NCI-H1048 (cell line): ENCODE data around the gene PAK2.
"Not testable (repeated sequence)": the region's sequence is repeated elsewhere in the genome, so short reads cannot be mapped to it uniquely, and the experiment has no call there.

Experiments
- DNase-seq: peaks from one replicate; lab custom pipeline; 2025; lab: John Stamatoyannopoulos, UW

PAK2 gene

DNA sequence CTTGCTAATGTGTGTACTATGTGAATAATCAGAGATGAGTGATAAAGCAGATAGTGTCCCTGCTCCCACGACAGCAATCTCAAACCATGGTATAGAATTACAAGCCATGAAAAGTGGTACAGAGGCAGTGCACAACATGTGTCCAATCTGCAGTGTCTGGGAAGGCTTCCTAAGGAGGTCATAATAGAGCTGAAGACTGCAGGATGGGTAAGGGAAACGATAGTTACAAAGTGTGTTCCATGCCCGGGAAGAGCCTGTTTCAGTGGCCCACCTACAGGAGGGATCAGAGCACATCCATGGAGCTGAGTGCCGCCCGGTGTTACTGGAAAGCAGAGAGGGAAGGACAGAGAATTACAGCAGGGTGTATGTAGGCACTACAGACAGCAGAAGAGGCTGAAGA lies 48.9 kb downstream of the PAK2 start:
- DNase-seq, result no peak

DNA sequence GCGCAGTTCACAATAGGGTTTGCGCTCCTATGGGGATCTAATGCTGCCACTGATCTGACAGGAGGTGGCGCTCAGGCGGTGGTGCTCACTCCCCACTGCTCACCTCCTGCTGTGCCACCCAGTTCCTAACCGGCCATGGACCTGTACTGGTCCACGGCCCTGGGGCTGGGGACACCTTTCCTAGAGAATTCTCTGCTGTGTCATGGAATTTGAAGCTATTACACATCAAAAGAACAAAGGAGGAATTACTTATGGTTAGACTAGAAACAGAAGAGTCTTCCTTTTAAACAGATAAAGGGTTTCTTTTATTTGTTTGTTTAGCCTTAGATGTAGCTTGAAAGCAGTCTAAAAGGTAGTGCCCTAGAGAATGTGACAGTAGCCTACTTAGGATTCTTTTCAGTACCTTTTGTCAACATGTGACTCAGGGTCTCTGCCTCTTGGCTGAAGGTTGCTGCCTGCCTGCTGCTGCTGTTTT lies 50.3 kb downstream of the PAK2 start:
- DNase-seq, result no peak

DNA sequence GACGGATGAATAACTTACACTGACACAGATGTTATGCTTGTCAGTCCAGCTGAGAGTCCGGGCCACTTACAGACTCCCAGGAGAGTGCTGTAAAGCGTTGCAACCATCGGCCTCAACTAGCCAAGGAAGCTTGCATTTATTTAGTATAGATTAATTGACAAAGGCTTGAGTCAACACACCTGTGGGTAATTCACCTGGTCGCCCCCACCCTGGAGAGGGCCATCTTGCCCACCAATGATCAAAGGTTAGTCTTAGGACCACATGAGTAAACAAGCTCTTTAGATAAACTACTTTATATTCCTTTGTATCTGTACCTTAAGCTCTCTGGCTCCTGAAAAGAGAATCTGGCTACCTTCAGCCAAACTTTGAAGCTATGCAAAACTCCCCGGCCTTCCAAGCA lies 51.0 kb downstream of the PAK2 start:
- DNase-seq, result no peak

DNA sequence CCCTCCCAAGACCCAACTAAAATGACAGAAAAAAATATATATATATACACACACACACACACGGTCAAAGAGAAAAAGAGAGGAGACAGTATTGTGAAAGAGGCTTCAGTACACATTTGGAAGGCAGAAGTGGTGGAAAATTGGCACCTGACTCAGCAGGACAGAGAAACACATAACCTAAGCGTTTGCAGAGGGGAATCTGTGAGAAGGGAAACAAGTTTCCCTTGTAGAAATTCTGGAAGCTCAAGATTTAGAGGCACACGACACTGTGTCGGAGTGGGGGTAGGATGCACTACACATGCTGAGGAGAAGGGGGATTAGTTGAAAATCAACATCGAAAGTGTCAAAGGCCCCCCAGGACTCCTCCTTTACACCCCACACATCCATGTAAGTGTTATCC lies 53.1 kb downstream of the PAK2 start:
- DNase-seq, result no peak

DNA sequence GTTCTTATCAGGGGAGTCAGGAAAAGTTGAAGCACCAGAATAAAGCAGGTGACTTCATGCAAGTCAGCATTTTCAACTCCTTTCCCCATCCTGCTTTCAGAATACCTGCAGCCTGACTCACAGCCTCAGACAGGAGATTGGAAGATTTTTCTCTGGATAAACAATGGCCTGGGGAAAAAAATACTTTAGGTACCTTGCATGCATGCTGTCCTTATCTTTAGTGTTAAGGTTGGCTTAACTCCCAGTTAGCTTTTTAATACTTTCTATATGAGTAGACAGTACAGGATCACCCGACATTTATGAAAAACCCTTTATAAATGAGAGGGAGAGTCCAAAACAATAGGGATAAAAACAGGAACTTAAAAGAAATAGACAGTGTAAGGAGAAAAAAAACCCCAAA lies 53.6 kb downstream of the PAK2 start:
- DNase-seq, result no peak

DNA sequence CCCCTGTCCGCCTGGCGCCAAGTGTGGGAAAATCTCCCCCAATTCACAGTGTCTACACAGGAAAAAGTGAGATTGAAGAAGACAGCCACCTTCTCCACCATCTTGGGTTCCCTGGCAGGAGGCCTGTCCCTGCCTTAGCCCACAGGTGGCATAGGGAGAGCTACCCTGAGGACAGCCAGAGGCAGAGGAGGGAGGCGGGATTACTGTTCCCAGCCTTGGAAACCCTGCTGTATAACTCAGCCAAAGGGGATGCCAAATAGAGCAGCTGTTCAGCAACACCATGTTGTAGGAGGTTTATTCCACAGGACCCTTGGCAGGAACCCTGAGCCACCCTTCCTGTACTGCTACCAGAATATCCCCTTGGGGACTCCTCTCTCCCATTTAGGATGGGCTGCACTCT lies 54.8 kb downstream of the PAK2 start:
- DNase-seq, result no peak

DNA sequence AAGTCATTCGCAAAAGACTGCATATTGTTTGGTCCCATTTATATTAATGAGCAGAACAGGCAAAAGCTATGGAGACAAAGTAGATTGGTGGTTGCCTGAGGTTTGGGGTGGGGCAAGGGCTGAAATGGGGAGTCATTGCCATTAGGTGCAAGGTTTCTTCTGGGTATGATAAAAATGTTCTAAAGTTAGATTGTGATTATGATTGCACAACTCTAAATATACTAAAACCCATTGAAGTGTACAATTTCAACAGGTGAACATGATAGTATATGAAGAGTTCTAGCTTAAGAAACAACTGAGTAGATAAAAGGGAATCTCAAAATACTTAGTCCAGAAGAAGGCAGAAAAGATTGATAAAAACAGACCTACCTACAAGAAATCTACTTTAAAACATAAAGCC lies 56.7 kb downstream of the PAK2 start:
- no peak for DNase-seq

DNA sequence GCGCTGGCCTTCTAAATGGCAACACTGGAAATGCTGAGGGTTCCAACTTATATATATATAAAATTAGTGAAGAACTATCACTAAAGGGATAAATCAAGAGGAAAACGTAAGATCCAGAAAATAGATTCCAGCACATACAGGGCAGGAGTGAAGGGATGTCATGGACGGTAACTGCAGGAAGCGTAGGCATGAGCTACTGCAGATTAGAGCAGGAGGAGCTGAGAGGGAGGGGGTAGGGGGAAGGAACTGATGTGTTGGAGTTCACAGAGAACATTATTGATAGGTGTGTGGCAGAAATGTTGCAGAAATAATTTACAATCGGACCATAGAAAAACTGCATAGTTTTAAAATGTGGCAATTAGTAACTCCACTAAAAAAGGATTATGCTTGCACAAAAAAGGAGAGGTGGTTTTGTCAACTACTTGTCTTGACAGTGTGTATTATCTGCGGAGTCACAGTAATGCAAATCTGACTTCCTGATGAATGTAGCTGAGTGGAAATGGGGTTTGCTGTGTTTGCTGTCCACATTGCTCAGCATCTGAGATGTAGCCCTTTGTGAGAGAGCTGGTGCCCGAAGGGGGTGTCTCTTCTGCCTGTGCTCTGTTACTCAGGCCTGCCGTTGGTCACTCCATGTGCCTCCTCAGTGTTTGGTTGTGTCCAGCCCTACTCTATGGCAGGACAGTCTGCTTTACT lies 61.2 kb downstream of the PAK2 start:
- no peak for DNase-seq

DNA sequence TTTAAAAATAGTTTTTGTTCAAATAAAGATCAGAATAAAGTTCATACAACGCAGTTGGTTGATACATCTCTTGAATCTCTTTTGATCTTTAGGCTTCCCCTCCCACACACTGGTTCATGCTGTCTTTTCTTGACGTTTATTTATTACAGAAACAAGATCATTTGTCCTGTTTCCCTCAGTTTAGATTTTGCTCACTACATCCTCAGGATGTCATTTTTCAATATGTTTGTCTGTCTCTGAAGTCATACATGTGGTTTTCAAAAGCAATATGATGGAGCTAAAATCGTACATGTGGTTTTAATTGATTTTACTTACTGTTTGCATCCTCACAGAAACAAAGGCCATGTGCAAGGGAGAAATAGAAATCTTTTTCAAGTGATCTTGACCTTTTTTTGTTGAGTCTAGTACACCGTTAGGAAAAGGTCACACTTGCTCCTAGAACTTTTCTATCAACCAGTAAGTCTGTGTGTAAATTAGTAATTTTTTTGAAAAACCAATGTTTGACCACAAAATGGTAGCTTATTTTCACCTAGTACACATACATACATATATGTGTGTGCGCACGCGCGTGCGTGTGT lies 64.3 kb downstream of the PAK2 start:
- DNase-seq, result no peak

DNA sequence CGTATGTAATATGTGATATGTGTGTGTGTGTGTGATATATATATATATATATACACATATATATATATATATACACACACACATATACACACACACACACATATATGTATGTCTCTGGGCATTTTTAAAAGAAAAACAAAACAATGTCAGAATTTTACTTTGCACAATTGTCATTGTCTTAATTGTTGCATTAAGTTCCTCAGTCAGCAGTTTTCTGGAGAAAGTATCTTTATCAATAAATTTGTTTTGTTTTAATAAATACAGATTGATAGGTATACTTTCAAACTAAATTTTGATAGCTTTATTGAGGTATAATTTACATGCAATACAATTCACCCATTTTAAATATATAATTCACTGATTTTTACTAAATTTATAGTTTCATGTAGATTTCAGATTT lies 65.1 kb downstream of the PAK2 start:
- DNase-seq, result no peak

DNA sequence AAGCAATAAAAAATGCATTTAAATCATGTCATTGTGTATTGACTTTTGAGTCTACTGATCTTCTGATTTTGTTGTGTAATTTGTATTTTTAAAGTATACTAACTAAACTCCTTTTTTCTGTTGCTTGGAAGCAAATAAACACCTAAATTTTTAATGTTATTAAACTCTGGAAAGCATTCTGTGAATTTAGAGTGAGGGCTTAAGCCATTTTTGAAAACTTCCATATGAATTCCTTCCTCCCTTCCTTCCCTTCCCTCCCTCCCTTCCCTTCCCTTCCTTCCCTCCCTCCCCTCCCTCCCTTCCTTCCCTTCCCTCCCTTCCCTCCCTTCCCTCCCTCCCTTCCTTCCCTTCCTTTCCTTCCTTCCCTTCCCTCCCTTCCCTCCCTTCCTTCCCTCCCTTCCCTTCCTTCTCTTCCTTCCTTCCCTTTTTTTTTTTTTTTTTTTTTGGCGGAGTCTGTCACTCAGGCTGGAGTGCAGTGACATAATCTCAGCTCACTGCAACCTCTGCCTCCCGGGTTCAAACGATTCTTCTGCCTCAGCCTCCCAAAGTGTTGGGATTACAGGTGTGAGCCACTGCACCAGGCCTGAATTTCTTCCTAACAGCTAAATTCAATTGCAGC lies 71.4 kb downstream of the PAK2 start:
- no peak for DNase-seq

DNA sequence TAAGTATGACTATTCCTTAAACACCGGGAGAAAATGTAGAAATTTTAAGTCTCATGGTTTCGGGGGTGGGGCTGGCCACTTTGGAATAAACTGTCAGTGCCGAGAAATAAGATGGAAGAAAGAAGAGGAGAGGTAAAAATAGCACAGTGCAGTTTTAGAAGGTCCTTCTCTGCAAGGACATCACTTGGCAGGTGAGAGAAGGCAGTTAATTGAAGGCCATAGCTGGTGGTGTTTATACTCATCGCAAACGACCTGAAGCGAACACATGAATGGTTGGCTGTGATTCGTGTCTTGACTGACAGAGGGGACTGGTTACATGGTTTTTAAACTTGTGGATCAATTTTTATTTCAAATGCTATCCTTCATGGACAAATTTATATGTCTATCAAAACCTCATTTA lies 73.2 kb downstream of the PAK2 start:
- no peak for DNase-seq

DNA sequence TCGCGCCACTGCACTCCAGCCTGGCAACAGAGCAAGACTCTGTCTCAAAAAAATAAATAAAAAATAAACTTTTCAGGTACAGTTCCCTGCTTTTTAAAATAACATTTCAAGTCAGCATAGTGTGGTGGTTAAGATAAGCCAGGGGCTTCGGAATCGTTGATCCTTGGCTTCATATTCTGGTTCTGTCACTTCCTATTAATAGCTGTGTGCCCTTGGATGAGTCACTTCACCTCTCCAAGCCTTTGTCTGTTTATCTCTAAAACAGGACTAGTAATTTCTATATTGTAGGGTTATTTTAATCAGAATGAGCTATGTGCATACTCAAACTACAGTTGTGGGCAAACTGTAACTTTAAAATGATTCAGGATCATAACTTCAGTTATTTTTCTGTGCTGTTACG lies 74.2 kb downstream of the PAK2 start:
- no peak for DNase-seq

DNA sequence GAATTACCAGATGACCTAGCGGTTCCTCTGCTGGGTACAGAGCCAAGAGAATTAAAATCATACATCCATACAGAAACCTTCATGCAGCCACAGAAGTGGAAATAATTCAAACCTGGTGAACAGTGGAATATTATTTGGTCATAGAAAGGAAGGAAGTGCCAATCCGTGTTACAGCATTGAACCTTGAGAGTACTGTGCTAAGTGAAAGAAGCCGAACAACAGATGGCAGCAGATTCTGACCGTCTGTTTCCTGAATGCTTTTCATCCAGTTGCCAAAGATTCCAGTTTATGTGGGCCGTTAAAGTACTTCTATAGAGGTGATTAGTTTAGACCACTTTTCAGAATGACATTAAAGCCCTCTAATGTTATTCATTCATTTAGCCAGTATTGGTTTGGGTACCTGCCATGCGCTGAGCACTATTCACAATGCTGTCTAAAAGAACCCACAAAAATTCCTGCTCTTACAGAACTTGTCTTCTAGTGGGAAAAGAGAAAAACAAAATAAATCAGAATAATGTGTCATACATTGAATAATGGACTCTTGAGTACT lies 82.2 kb downstream of the PAK2 start:
- DNase-seq, result no peak

DNA sequence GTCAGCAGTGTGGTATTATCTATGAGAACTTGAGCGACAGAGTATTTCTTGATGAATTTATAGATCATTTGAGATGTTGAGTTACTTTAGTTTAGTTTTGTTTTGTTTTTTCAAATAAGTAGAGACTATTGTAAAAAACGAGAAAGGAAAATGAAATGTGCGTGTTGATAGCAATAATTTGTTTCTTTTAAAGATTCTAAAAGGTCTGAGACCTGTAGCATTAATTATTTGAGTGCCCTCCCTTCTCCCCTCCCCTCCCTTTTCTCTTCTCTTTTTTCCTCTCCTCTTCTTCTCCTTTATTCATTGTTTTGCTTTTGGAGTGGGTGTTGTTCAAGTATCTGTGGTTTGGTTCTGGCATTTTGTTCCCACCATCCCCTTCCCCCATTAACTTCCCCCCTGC lies 90.0 kb downstream of the PAK2 start:
- DNase-seq, result not testable (repeated sequence)

DNA sequence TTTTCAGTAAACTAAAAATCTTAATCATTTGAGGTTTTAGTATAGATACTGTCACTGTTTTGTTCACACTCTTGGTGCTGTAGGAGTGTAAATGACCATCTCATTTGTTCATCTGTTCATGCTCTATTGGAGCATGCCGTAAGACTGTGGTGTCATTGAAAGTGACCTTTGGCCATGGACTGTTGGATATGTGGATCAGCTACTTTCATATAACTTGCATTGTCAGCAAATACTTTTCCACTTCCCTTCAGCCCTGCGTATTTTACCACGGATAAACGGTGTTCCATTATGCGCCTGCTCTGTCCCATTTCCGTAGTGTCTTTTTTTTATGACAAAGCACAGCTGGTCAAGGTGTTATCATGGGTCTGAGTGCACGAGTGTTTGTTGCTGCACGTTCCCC lies 95.4 kb downstream of the PAK2 start:
- DNase-seq, result no peak

DNA sequence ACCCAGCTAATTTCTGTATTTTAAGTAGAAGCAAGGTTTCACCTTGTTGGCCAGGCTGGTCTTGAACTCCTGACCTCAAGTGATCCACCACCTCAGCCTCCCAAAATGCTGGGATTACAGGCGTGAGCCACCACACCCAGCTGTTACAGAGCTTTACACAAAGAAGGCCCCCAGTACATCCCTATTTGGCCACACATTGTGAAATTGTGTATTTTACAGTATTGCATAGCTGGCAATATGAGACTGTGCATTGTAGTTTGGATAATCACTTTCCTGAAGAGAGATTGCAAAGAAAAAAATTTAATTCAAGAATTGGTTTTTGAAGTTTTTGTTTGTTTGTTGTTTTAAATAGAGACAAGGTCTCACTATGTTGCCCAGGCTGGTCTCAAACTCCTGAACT lies 97.0 kb downstream of the PAK2 start:
- DNase-seq, result not testable (repeated sequence)

DNA sequence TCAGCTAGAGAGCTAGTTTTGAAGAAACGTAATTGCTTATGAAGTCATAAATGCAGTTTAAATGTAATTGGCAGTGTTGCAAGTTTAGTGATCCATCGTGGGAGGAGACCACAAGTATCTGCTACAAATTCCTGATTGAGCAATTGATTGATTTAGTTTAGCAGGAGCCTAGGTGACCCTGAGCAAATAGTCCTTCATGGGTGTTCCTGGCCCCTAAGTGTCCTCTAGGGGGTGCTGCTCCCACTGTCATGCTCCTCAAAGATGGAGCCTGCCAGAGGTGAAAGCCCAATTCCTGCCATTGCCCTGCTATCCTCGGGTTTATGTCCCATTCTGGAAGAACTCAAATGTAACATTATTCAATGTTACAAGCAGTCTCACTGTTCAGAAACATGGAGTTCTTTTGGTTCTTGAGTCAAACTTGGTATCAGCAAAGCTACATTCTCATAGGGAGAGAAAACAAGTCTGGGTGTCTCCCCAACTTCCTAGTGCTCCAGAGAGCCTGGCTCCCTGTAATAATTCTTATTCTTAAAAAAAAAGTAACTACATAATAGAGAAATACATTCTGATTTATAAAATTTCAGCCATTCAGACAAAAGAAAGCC lies 98.3 kb downstream of the PAK2 start:
- peak; percentile 21 for DNase-seq

DNA sequence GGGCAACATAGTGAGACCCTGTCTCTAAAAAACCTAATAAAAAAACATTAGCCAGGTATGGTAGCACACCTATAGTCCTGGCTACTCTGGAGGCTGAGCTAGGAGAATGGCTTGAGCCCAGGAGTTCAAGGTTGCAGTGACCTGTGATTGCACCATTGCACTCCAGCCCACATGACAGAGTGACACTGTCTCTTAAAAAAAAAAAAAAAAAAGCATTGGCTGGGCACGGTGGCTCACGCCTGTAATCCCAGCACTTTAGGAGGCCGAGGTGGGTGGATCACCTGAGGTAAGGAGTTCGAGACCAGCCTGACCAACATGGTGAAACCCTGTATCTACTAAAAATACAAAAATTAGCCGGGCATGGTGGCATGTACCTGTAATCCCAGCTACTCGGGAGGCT lies 99.7 kb downstream of the PAK2 start:
- DNase-seq, result not testable (repeated sequence)

DNA sequence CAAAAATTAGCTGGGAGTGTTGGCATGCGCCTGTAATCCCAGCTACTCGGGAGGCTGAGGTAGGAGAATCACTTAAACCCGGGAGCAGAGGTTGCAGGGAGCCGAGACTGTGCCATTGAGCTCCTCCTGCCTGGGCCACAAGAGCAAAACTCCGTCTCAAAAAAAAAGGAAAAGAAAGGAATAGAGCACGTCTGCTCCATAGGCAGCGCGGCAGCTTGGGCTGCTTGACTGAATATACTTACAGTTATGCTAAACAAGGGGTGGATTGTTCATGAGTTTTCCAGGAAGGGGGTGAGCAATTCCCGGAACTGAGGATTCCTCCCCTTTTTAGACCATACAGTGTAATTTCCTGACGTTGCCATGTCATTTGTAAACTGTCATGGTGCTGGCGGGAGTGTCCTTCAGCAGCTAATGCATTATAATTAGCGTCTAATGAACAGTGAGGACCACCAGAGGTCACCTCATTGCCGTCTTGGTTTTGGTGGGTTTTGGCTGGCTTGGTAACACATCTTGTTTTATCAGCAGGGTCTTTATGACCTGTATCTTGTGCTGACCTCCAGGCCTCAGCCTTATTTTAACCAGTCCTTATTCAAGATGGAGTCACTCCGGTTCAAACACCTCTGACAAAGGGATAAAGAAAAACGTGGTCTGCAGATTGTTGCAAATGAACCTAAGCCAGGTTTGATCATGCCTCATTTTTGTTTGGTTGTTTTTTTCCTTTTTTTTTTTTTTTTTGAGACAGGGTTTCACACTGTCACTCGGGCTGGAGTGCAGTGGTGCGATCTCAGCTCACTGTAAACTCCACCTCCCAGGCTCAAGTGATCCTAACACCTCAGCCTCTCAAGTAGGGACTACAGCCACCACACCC lies 103.1 kb downstream of the PAK2 start:
- DNase-seq, result no peak

DNA sequence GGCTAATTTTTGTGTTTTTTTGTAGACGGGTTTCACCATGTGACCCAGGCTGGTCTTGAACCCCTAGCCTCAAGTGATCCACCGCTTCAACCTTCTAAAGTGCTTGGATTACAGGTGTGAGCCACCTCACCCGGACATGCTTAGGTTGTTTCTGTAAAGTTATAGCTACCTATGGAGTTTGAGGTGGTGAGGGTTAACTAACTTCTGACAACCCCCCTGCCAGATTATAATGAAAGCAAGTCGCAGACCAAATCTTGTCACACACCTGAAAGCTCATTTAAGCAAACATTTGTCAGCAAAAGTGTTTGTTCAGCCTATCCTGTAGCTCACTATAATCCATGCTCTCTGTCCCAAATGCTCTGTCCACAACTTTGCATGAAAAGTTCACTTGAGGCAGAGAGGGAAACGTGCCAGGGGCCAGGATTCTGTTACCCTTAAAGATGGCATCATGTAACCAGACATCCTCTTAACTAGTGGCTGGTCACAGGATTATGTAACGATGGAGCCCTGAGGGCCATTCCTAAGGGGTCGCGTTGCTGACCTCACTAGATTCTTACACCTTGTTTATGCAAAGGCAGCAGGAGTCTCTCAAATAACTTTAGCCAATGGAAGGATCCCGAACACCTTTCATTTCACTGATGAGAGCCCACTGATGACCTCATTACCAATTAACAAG lies 103.9 kb downstream of the PAK2 start:
- DNase-seq, result no peak
